Adrenal gland (tissue), 12 donors: ENCODE data around the gene AP2A2. TPM values are rescaled to one million over a fixed set of nuclear protein-coding genes. Genes with fewer than 3 reads are reported as not detected.

Source experiments
- DNase-seq, 7 donors: peaks; one replicate each; pipeline ENCODE4 v3.0.0-alpha.2; 2019 to 2020
- H3K27ac ChIP-seq, 5 donors: fragments of 200-600 bp; sonication (generic) in 4 of 5; 1 replicate in 3 of 5; 2 replicates in 2 of 5; pipeline versions ENCODE4 v1.5.1 to v1.8.0; 2016 to 2020; ENCODE audit warnings: mild to moderate bottlenecking in 1 of 5
- H3K27me3 ChIP-seq: fragments of 200-600 bp; 2 replicates; pipeline ENCODE4 v1.8.0; 2021
- H3K36me3 ChIP-seq, 2 donors: fragments of 200-600 bp; replicated peaks in 1 of 2; 1 replicate in 1 of 2; 2 replicates in 1 of 2; pipeline versions ENCODE4 v1.5.1 to v1.8.0; 2018 to 2022
- H3K4me1 ChIP-seq, 2 donors: fragments of 200-600 bp; replicated peaks in 1 of 2; 1 replicate in 1 of 2; 2 replicates in 1 of 2; pipeline versions ENCODE4 v1.5.1 to v1.8.0; 2018 to 2021
- H3K4me3 ChIP-seq, 4 donors: fragments of 200-600 bp; sonication (generic) in 3 of 4; one replicate each; pipeline ENCODE4 v1.5.1; 2016 to 2018
- H3K9me3 ChIP-seq, 3 donors: fragments of 200-600 bp; sonication (generic) in 1 of 3; replicated peaks in 1 of 3; 1 replicate in 2 of 3; 2 replicates in 1 of 3; pipeline versions ENCODE4 v1.5.1 to v1.8.0; 2016 to 2021
- POLR2A ChIP-seq, 2 donors: fragments of 450-650 bp; IDR thresholded peaks; one replicate each; pipeline ENCODE4 v1.6.1; 2017; ENCODE audit warnings: antibody characterized with exemption in 2 of 2, mild to moderate bottlenecking in 2 of 2, moderate library complexity in 1 of 2
- WGBS, 4 donors: extraction: QIAGEN DNeasy Blood & Tissue Kit in 2 of 4; methylation state at CpG; one replicate each; pipeline versions ENCODE4 v1.1.5 to v1.1.7; 2013 to 2017; 5-methylcytosine and 5-hydroxymethylcytosine counted together
- intact Hi-C, 2 donors: fragments of 100-400 bp; cut with DNase I; formaldehyde crosslinking; loops; one replicate each; pipeline versions ENCODE4 v1.14.1 to v1.15.0; 2022 to 2023
- polyA plus RNA-seq, 3 donors: library from polyadenylated mRNA; stranded (reverse); fragments of 200-250 nt in 2 of 3; fragments of 350-450 nt in 1 of 3; fragmentation: Illumina TruSeq in 1 of 3; extraction: RNeasy Lipid Tissue Mini Kit (QIAGEN cat#74804) in 1 of 3; gene quantifications; one replicate each; pipeline ENCODE4 v1.2.3, GENCODE V29; 2013 to 2014
- total RNA-seq, 9 donors: library from RNA; depleted of rRNA in 4 of 9; stranded (reverse); fragments of >200 nt in 4 of 9; fragments of 120-200 nt in 1 of 9; fragmentation: NEBNext Ultra II Directional in 1 of 9; extraction: Animal tissue kit (Norgen Biotek cat#: 25700) in 1 of 9; gene quantifications; one replicate each; pipeline versions ENCODE4 v1.1.0 to v1.2.4, GENCODE V29; 2013 to 2023
- TF ChIP-seq, protein P1 (sequence below), 6 experiments: fragments of 450-650 bp in 4 of 6; fragments of 200-600 bp in 2 of 6; sonication (generic) in 1 of 6; IDR thresholded peaks; 1 replicate in 5 of 6; 2 replicates in 1 of 6; pipeline versions ENCODE4 v1.5.1 to v1.8.0; 2016 to 2021; ENCODE audit warnings: antibody characterized with exemption in 6 of 6, mild to moderate bottlenecking in 2 of 6, moderate library complexity in 1 of 6
- donor health status: healthy with polysubstance abuse.
- donor health status: Bipolar disorder and iron deficiency.
- donor health status: DM: yes; HTN: yes; CAD: no.
- donor health status: DM: no; HTN: no; CAD: no.
- donor health status: DM: no; HTN: no; CAD: no.
- donor health status: DM: yes; HTN: yes; CAD: no.

The AP2A2 gene
- total and polyA plus RNA-seq, 12 donors = 15.3 to 115 (median 73.1) TPM

GRCh38 chr11:945986-946385 lies 20.3 kb downstream of the AP2A2 start:
- H3K4me3 ChIP-seq = no peak overlapping the region
- TF ChIP-seq, protein P1, sequence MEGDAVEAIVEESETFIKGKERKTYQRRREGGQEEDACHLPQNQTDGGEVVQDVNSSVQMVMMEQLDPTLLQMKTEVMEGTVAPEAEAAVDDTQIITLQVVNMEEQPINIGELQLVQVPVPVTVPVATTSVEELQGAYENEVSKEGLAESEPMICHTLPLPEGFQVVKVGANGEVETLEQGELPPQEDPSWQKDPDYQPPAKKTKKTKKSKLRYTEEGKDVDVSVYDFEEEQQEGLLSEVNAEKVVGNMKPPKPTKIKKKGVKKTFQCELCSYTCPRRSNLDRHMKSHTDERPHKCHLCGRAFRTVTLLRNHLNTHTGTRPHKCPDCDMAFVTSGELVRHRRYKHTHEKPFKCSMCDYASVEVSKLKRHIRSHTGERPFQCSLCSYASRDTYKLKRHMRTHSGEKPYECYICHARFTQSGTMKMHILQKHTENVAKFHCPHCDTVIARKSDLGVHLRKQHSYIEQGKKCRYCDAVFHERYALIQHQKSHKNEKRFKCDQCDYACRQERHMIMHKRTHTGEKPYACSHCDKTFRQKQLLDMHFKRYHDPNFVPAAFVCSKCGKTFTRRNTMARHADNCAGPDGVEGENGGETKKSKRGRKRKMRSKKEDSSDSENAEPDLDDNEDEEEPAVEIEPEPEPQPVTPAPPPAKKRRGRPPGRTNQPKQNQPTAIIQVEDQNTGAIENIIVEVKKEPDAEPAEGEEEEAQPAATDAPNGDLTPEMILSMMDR (IDR thresholded peaks at IDR 0.05) = no peak
- TF ChIP-seq POLR2A (IDR thresholded peaks at IDR 0.05) = no peak
- H3K27me3 ChIP-seq = no peaks in the 10 kb centered on the region
- intact Hi-C loops = no loop called here
- H3K4me1 ChIP-seq = peaks cover 24 to 25% of the 10 kb centered on the region in 2 donors
- H3K36me3 ChIP-seq = peaks cover 0 to 11% of the 10 kb centered on the region in 2 donors
- 72 to 82% (median 75%) methylated on average over 9 of the region's 9 CpGs for WGBS, 4 donors
- H3K27ac ChIP-seq = no peak overlapping the region
- no peaks in the 10 kb centered on the region for H3K9me3 ChIP-seq
- DNase-seq = peak in 1 of 7 donors; percentile 75

DNA sequence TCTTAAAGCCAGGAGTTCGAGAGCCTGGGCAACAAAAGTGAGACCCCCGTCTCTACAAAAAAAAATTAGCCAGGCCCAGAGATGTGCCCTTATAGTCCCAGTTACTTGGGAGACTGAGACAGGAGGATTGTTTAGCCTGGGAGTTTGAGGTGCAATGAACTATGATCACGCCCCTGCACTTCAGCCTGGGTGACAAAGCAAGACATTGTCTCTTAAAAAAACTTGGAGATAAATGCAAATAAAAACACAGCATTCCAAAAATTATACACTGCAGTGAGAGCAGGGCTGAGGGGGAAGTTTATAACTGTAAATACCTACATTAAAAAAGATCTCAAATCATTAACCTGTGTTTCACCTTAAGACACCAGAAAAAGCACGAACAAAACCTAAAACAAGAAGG lies 22.1 kb downstream of the AP2A2 start:
- Histone ChIP-seq H3K36me3 (peaks cover 0 to 11% of the 10 kb centered on the region in 2 donors), H3K27ac (no peak overlapping the region), H3K4me1 (peaks cover 7 to 14% of the 10 kb centered on the region in 2 donors), H3K27me3 (no peaks in the 10 kb centered on the region), H3K9me3 (no peaks in the 10 kb centered on the region), H3K4me3 (no peak overlapping the region)
- intact Hi-C loops = no loop called here
- DNase-seq = no peak
- WGBS, 4 donors = 91 to 97% (median 92%) methylated on average over 4 of the region's 4 CpGs
- TF ChIP-seq, protein P1 (IDR thresholded peaks at IDR 0.05) = no peak

GRCh38 chr11:951507-951906 lies 25.8 kb downstream of the AP2A2 start:
- DNase-seq = no peak
- 94 to 99% (median 96%) methylated on average over 9 of the region's 9 CpGs for WGBS, 4 donors
- no peak for TF ChIP-seq POLR2A (IDR thresholded peaks at IDR 0.05)
- TF ChIP-seq, protein P1 (IDR thresholded peaks at IDR 0.05) = no peak
- no peaks in the 10 kb centered on the region for H3K27me3 ChIP-seq
- H3K27ac ChIP-seq = no peak overlapping the region
- no peak overlapping the region for H3K4me3 ChIP-seq
- no peaks in the 10 kb centered on the region for H3K9me3 ChIP-seq
- intact Hi-C loops = no loop called here
- H3K36me3 ChIP-seq = no peaks in the 10 kb centered on the region
- peaks cover 0 to 18% of the 10 kb centered on the region in 2 donors for H3K4me1 ChIP-seq

DNA sequence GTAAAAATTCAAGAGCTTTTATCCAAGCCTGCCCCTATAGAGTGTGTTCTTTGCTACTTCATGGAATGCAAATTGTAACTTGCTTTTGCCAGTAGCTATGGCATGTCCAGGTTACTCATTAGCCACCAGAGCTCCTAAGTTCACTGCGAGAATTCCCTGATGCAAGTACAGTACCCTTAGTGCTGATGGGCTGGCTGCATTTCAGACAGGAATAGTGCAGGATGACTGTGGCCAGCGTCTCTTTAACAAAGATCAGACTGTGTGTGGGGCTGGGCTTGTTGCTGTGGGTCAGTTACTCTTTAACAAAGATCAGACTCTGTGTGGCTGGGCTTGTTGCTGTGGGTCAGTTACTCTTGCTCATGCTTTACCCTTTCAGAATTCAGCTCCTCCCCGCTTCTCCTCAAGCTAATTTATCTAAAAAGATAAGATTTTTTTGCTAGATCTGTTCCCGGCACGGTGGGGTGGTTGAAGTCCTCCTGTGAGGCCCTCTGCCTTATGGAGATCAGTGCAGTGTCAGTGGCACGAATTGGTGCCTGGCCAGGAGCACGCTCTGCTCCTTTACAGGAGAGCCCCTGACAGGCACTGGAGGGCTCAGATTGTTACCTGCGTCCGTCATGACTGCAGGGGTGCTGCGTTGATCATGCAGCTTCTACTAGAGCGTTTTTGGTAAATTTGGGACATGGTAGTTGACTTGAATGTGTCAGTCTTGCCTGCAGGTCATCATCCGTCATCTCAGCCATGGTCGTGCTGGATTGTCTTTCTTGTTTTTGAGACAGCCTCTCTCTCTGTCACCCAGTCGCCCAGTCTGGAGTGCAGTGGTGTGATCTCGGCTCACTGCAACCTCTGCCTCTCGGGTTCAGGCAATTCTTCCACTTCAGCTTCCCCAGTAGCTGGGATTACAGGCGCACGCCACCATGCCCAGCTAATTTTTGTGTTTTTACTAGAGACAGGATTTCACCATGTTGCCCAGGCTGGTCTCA lies 27.0 kb downstream of the AP2A2 start:
- TF ChIP-seq POLR2A (IDR thresholded peaks at IDR 0.05) = no peak
- TF ChIP-seq, protein P1 (IDR thresholded peaks at IDR 0.05) = no peak
- H3K4me1 ChIP-seq = peaks cover 0 to 18% of the 10 kb centered on the region in 2 donors
- H3K27me3 ChIP-seq = no peaks in the 10 kb centered on the region
- H3K4me3 ChIP-seq = no peak overlapping the region
- no peak for DNase-seq
- peaks cover 0 to 5% of the 10 kb centered on the region in 2 donors for H3K36me3 ChIP-seq
- no peak overlapping the region for H3K27ac ChIP-seq
- intact Hi-C loops = no loop called here
- no peaks in the 10 kb centered on the region for H3K9me3 ChIP-seq
- 69 to 82% (median 82%) methylated on average over 13 to 18 of the region's 18 CpGs for WGBS, 4 donors
